ENCODE data around the gene MMP20.

DNA sequence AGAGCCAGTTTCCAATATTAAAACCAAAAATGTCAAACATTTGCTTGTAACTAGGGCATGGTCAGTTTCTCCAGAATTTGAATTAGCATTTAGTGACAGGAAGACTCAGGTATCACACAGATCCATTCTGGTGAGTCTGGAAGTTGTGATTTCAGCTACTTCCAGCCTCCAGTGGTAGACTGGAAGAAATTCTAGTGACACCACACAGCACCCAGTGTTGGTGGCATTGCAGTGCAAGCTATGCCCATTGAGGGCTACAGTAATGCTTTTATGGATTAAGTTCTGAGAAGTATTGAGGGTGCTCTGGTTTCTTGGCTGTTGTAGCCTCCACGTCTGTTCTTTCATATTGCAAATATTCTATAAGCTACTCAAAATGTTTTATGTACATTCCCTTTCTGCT, 31.4 kb upstream of the MMP20 start:
- no peak for TF ChIP-seq CTCF (IDR thresholded peaks at IDR 0.05)
- TF ChIP-seq EP300 (IDR thresholded peaks at IDR 0.05) = no peak
- TF ChIP-seq POLR2A (IDR thresholded peaks at IDR 0.05) = no peak
- no peak for TF ChIP-seq POLR2AphosphoS5 (IDR thresholded peaks at IDR 0.05)
